ENCODE data around the gene ADGRG2. TPM values are rescaled to one million over a fixed set of nuclear protein-coding genes. Genes with fewer than 3 reads are reported as not detected.

ADGRG2 gene, protein sequence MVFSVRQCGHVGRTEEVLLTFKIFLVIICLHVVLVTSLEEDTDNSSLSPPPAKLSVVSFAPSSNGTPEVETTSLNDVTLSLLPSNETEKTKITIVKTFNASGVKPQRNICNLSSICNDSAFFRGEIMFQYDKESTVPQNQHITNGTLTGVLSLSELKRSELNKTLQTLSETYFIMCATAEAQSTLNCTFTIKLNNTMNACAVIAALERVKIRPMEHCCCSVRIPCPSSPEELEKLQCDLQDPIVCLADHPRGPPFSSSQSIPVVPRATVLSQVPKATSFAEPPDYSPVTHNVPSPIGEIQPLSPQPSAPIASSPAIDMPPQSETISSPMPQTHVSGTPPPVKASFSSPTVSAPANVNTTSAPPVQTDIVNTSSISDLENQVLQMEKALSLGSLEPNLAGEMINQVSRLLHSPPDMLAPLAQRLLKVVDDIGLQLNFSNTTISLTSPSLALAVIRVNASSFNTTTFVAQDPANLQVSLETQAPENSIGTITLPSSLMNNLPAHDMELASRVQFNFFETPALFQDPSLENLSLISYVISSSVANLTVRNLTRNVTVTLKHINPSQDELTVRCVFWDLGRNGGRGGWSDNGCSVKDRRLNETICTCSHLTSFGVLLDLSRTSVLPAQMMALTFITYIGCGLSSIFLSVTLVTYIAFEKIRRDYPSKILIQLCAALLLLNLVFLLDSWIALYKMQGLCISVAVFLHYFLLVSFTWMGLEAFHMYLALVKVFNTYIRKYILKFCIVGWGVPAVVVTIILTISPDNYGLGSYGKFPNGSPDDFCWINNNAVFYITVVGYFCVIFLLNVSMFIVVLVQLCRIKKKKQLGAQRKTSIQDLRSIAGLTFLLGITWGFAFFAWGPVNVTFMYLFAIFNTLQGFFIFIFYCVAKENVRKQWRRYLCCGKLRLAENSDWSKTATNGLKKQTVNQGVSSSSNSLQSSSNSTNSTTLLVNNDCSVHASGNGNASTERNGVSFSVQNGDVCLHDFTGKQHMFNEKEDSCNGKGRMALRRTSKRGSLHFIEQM
- 0.09 TPM in 1 of 2 replicates, not detected in the other for total RNA-seq

DNA sequence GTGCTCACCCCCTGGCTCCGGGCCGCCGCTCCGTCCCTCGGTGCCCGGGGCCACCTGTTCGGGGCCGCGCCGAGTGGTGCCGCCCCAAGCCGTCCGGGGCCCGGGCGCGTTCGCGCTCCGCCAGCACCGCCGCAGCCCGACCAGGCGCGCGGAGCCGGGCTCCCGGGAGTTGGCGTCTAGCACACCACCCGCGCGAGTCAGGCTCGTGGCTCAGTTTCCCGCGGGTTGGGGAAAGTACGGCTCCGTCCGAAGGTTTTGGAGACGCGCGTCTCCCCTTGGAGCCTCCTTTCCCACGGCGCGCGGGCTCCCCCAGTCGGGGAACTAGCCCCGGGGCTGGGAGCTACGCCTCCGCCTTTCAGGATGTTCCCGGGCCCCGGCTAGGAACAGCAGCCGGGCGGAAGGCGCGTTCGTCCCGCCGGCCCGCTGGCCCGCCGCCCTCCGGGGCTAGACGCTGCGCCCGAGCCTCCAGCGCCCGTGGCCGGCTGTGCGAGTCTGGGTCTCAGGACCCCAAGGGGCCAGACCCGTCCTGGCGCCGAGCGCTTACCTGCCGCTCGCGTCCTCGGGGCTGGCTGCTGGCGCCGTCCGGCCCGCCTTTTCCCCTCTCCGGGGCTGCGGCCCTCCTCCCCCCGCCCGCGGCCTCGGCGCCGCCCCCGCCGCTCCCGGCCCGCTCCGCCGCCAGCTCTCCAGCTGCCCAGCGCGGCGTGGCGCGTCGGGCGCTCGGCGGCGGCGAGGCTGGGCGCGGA lies at the start of gene ADGRG2:
Gene ADGRG2, minus strand, starts transcription at position 571 of the 743 bp plus-strand sequence. CDS start 53,634 bp downstream, outside the sequence.

GRCh38 chrX:18983666-18984380 lies 138.4 kb downstream of the ADGRG2 start, which contains the start of gene PHKA2:
Gene PHKA2 (minus strand): TSS chrX:18984114. CDS start chrX:18983932, 182 bp downstream.

Other genes starting within 250 kb of the ADGRG2 start
- 9.9 and 12.7 TPM in 2 replicates for gene PHKA2, start 138.4 kb downstream of the ADGRG2 start, total RNA-seq
- 102 and 124 TPM in 2 replicates for gene PDHA1, start 221.5 kb upstream of the ADGRG2 start, total RNA-seq

All from endothelial cell of coronary artery (primary cell).